ENCODE data around the gene ACER2. TPM values are rescaled to one million over a fixed set of nuclear protein-coding genes. Genes with fewer than 3 reads are reported as not detected.

ACER2 gene
- total RNA-seq, 1 experiment from 2014 or later, result 9.6 TPM

GRCh38 chr9:19376931-19377330 lies 31.9 kb upstream of the ACER2 start:
- no peak overlapping the region for H3K27ac ChIP-seq (ENCODE audit: insufficient read length, low read depth, low read length)
- no peak overlapping the region for H3K23ac ChIP-seq (ENCODE audit: insufficient read length, low read depth, low read length)
- Mint-ChIP-seq H3K36me3 (ENCODE audit: insufficient read depth in 1 of 3, low read depth in 3 of 3) (peaks cover 40 to 69% (median 66%) of the 10 kb centered on the region in 3 experiments), H3K4me1 (peaks cover 21 to 28% of the 10 kb centered on the region in 2 experiments), H3K27me3 (ENCODE audit: low read depth) (no peaks in the 10 kb centered on the region), H3K27ac (peak overlapping the region in 1 of 3 experiments; percentile 89; a peak in 2 of 7 replicates), H3K9me3 (peaks cover 2 to 3% of the 10 kb centered on the region in 2 experiments; a peak in 2 of 5 replicates), H3K4me3 (peak overlapping the region; percentile 100)
- no peak overlapping the region for H2BK12ac ChIP-seq (ENCODE audit: insufficient read length, low read depth, low read length)
- peaks cover 8% of the 10 kb centered on the region; the same call in 1 of the 2 replicates for H3K79me2 ChIP-seq (ENCODE audit: insufficient read depth, low read length)
- H2BK20ac ChIP-seq (ENCODE audit: low read depth, low read length, poor library complexity, severe bottlenecking), result no peak overlapping the region
- H2AK5ac ChIP-seq (ENCODE audit: insufficient read length, low read length), result no peak overlapping the region
- H3K79me1 ChIP-seq (ENCODE audit: insufficient read depth, low read depth, low read length, poor library complexity, severe bottlenecking), result no peaks in the 10 kb centered on the region
- H3K18ac ChIP-seq (ENCODE audit: insufficient read length, low read depth, low read length), result no peak overlapping the region
- H3K9ac ChIP-seq (ENCODE audit: extremely low read depth, insufficient read length, low read length), result peak overlapping the region; percentile 17
- H3K4me1 ChIP-seq (ENCODE audit: insufficient read depth, low read length), result peaks cover 2% of the 10 kb centered on the region; the same call in 1 of the 2 replicates
- H3K4ac ChIP-seq (ENCODE audit: low read depth, low read length), result no peak overlapping the region
- no peak overlapping the region for H2BK5ac ChIP-seq (ENCODE audit: insufficient read length, low read length)
- H3K27me3 ChIP-seq (ENCODE audit: insufficient read depth, low read length), result no peaks in the 10 kb centered on the region
- WGBS (ENCODE audit: extremely low coverage, insufficient read length, low lambda C conversion rate), result no CpG with 5 or more reads among the region's 2 CpGs
- H2BK120ac ChIP-seq (ENCODE audit: low read depth, low read length, poor library complexity, severe bottlenecking), result no peak overlapping the region
- H2BK15ac ChIP-seq (ENCODE audit: low read depth, low read length), result no peak overlapping the region
- no peaks in the 10 kb centered on the region for H3K9me3 ChIP-seq (ENCODE audit: control insufficient read depth, low read depth, low read length)
- no peak for DNase-seq
- TF ChIP-seq CTCF (conservative IDR thresholded peaks at IDR 0.05), result no peak
- no peak overlapping the region for H4K91ac ChIP-seq (ENCODE audit: insufficient read length, low read depth, low read length)
- H4K5ac ChIP-seq (ENCODE audit: insufficient read length, low read depth, low read length), result no peak overlapping the region
- peaks cover 6% of the 10 kb centered on the region for H3K23me2 ChIP-seq (ENCODE audit: insufficient read length, low read depth, low read length, poor library complexity, severe bottlenecking)
- peak overlapping the region; percentile 88 for H3K4me2 ChIP-seq (ENCODE audit: insufficient read depth, insufficient read length, low read length)
- no peak overlapping the region for H2AFZ ChIP-seq (ENCODE audit: low read length)
- H4K20me1 ChIP-seq (ENCODE audit: control insufficient read depth, insufficient read depth, insufficient read length), result no peaks in the 10 kb centered on the region
- H4K8ac ChIP-seq (replicated peaks; ENCODE audit: insufficient read length, low read depth, low read length), result no peak overlapping the region
- H3T11ph ChIP-seq (ENCODE audit: low read length), result no peak overlapping the region
- no peak overlapping the region for H3K56ac ChIP-seq (ENCODE audit: insufficient read length, low read depth, low read length)
- no peak overlapping the region for H3K14ac ChIP-seq (ENCODE audit: insufficient read depth, low read length)

Data from H9 (cell line).